ENCODE results near the gene LRRC46. TPM values are rescaled to one million over a fixed set of nuclear protein-coding genes. Genes with fewer than 3 reads are reported as not detected.

Gene LRRC46
- total RNA-seq, 4 donors from 2014 or later: 0.44 to 3.2 (median 2.0) TPM; not detected in 1

DNA sequence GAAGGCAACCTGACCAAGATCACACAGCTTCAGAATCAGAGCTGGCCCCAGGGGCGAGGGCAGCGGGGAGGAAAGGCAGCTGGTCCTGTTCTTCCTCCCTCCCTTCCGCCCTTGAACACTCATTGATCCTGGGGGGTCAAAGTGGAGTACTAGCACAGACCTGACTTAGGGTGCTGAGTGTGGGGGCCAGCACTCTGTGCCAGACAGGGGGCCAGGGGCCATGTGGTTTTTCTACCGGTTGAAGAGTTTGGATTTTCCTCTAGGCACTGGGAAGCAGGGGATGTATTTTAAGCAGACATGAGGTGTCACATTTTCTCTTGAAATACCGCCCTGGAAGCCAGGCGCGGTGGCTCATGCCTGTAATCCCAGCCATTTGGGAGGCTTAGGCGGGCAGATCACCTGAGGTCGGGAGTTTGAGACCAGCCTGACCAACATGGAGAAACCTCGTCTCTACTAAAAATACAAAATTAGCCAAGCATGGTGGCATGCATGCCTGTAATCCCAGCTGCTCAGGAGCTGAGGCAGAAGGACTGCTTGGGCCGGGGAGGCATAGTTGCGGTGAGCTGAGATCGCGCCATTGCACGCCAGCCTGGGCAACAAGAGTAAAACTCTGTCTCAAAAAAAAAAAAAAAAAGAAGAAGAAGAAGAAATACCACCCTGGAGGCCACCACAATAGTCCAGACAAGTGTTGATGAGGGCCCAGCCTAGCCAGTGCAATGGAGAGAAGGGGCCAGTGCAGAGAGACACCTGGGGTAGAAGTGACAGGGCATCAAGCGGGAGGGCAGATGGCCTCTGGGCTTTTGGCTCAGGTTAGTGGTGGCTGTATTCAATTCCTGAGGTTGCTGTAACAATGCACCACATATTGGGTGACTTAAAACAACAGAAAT, 25.2 kb upstream of the LRRC46 start:
- Histone ChIP-seq H3K27me3 (no peaks in the 10 kb centered on the region), H3K9me3 (no peaks in the 10 kb centered on the region), H3K4me1 (peaks cover 11 to 19% of the 10 kb centered on the region in 2 donors), H3K36me3 (peaks cover 16 to 23% of the 10 kb centered on the region in 2 donors), H3K4me3 (replicated peaks in 1 of 3) (no peak overlapping the region), H3K27ac (no peak overlapping the region)
- no peak for TF ChIP-seq POLR2A (IDR thresholded peaks at IDR 0.05)
- TF ChIP-seq, protein P1, sequence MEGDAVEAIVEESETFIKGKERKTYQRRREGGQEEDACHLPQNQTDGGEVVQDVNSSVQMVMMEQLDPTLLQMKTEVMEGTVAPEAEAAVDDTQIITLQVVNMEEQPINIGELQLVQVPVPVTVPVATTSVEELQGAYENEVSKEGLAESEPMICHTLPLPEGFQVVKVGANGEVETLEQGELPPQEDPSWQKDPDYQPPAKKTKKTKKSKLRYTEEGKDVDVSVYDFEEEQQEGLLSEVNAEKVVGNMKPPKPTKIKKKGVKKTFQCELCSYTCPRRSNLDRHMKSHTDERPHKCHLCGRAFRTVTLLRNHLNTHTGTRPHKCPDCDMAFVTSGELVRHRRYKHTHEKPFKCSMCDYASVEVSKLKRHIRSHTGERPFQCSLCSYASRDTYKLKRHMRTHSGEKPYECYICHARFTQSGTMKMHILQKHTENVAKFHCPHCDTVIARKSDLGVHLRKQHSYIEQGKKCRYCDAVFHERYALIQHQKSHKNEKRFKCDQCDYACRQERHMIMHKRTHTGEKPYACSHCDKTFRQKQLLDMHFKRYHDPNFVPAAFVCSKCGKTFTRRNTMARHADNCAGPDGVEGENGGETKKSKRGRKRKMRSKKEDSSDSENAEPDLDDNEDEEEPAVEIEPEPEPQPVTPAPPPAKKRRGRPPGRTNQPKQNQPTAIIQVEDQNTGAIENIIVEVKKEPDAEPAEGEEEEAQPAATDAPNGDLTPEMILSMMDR (IDR thresholded peaks at IDR 0.05): no peak
- intact Hi-C loops (cut with DNase I): loop anchor here (10.0 kb wide), 1 partner anchor 141 kb away; no protein-coding TSS in a partner anchor
- no peak for DNase-seq
- 84 to 85% methylated on average over 14 to 16 of the region's 16 CpGs for WGBS, 2 donors

DNA sequence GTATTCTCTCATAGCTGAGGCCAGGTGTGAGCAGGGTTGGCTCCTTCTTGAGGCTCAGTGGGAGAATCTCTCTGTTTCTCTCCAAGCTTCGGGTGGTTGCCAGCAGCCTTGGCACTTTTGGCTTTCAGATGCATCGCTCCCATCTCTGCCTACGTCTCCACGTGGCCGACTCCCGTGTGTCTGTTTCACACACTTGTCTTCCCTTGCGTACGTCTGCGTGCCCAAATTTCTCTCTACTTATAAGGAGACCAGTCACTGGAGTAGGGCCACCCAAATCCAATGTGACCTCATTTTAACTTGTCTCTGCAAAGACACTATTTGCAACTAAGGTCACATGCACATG, 24.6 kb upstream of the LRRC46 start:
- peaks cover 13 to 24% of the 10 kb centered on the region in 2 donors for H3K4me1 ChIP-seq
- H3K36me3 ChIP-seq: peaks cover 16 to 23% of the 10 kb centered on the region in 2 donors
- no peak overlapping the region for H3K4me3 ChIP-seq (replicated peaks in 1 of 3)
- intact Hi-C loops (cut with DNase I): loop anchor here (10.0 kb wide), 1 partner anchor 142 kb away; no protein-coding TSS in a partner anchor
- no peaks in the 10 kb centered on the region for H3K9me3 ChIP-seq
- H3K27me3 ChIP-seq: no peaks in the 10 kb centered on the region
- no peak overlapping the region for H3K27ac ChIP-seq
- 93 to 95% methylated on average over 9 of the region's 9 CpGs for WGBS, 2 donors
- no peak for DNase-seq
- TF ChIP-seq, protein P1 (IDR thresholded peaks at IDR 0.05): no peak
- TF ChIP-seq POLR2A (IDR thresholded peaks at IDR 0.05): no peak

DNA sequence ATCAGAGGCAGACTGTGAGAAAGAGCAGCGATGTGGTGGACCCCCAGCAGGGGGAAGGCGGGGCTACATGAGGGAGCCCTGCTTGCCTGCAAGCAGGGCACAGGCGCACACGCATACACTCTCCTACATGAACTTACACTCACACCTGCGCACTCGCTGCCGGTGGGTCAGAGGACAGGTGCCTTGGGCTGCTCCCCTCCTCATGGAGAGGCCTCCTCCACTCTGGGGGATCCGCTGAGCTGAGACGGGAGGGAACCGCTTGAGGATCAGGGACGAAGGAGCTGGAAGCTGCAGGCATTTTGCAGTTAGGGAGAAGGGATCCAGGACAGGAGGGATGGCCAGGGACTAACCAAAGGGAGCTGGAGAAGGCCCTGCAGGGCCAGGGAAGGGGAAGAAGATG, 24.0 kb upstream of the LRRC46 start:
- no peak overlapping the region for H3K27ac ChIP-seq
- no peak for DNase-seq
- H3K4me3 ChIP-seq (replicated peaks in 1 of 3): no peak overlapping the region
- intact Hi-C loops (cut with DNase I): loop anchor here (10.0 kb wide), 1 partner anchor 143 kb away; no protein-coding TSS in a partner anchor
- TF ChIP-seq POLR2A (IDR thresholded peaks at IDR 0.05): no peak
- TF ChIP-seq, protein P1 (IDR thresholded peaks at IDR 0.05): no peak
- no peaks in the 10 kb centered on the region for H3K9me3 ChIP-seq
- 81 to 88% methylated on average over 11 of the region's 11 CpGs for WGBS, 2 donors
- H3K4me1 ChIP-seq: peaks cover 13 to 29% of the 10 kb centered on the region in 2 donors
- no peaks in the 10 kb centered on the region for H3K27me3 ChIP-seq
- peaks cover 16 to 23% of the 10 kb centered on the region in 2 donors for H3K36me3 ChIP-seq

DNA sequence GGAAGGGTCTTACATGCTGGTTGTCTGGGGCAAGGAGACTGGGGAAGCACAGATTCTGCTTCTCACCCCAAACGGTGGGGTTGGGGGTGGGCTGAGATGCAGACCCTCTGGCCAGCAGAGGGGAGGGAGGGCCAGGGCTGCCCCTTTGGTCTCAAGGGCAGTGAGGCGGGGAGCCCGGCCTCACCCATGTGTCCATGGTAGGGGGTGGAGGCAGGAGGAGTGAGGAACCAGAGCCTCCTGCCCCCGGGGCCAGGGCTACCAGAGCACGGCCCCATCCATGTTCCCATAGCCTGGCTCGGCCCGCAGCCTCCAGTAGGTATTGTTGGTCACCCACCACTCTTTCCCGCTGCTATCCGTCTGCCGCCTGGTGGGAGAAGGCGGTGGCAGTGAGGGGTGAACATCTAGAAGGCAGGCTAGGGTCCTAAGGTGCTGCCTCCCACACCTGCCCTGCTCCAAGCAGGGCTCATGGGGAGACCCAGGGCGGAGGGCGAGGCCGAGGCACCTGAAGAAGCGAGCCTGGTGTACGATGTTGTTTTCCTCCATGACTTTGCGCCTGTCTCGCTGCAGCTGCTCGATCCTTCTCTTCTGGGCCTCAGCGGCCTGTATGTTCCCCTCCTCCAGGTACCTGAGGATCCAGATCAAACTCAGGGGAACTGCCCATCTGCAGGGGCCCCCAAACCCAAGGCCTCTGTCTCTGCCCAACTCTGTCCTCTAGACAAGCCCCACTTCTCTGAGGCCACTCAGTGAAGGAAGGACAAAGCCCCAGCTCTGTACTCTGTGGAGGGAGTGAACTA, 23.2 kb upstream of the LRRC46 start:
- Histone ChIP-seq H3K4me1 (peaks cover 13 to 31% of the 10 kb centered on the region in 2 donors), H3K9me3 (no peaks in the 10 kb centered on the region), H3K27ac (no peak overlapping the region), H3K27me3 (no peaks in the 10 kb centered on the region), H3K36me3 (peaks cover 16 to 23% of the 10 kb centered on the region in 2 donors), H3K4me3 (replicated peaks in 1 of 3) (no peak overlapping the region)
- no peak for DNase-seq
- TF ChIP-seq, protein P1 (IDR thresholded peaks at IDR 0.05): no peak
- TF ChIP-seq POLR2A (IDR thresholded peaks at IDR 0.05): no peak
- 87 to 90% methylated on average over 15 of the region's 20 CpGs for WGBS, 2 donors
- intact Hi-C loops (cut with DNase I): loop anchor here (10.0 kb wide), 1 partner anchor 143 kb away; no protein-coding TSS in a partner anchor

Data from thyroid gland (tissue), 4 donors.